ENCODE measurements around the gene HDAC10.
A peak's percentile ranks its signal among the peaks of the same experiment; 100 is the strongest.
"Not testable (repeated sequence)": the region's sequence is repeated elsewhere in the genome, so short reads cannot be mapped to it uniquely, and the experiment has no call there.

Gene HDAC10

DNA sequence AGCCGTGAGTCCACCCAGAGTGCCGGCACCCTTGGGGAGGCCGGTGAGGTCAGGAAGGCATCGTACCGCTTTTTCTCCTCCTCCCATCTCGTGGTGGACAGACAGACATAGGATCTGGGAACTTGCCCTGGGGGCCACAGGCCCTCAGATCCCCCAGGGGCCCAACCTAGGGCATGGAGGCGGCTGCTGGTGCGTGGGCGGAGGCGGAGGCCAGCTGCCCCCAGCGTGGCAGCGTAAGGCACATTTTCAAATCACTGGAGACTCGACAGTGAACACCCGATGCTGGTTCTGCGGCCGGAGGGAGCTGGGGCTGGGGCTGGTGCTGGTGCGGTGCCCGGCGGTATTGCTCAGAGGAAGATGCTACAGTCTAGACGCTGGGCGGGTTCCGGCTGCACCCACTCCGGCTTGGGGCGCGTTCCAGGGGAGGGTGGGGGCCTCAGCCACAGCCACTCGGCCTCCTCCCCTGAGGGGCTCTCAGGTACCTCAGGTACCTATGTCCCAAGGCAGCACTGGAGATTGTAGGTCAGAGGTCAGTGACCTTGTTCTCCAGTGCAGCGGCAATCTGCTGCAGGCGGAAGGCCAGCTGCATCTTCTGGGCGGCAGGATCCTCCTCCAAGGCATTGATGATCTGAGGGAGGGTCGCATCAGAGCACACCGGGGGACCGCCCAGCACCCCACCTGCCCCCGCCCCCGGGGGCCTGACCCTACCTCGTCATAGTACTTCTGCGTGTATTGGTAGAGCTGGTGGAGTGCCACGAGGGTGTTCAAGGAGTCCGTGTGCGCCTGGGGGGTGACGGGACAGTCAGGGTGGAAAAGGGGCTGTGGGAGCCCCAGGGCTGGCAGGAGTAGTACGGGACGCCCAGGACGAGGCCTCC, 24.4 kb upstream of the HDAC10 start:
- Histone ChIP-seq H3K27me3 (ENCODE audit: control insufficient read depth in 1 of 2, insufficient read depth in 2 of 2, low read length in 2 of 2) (peaks cover 0 to 10% of the 10 kb centered on the region in 2 donors), H3K36me3 (ENCODE audit: control insufficient read depth in 2 of 2, insufficient read depth in 2 of 2, low read length in 2 of 2) (peaks cover 31% of the 10 kb centered on the region in 2 donors), H3K4me3 (ENCODE audit: low read length in 2 of 2) (no peak overlapping the region), H3K27ac (ENCODE audit: low read length) (peak overlapping the region; percentile 6), H3K4me1 (ENCODE audit: control insufficient read depth, insufficient read depth, low read length) (peaks cover 25% of the 10 kb centered on the region), H3K9me3 (ENCODE audit: control insufficient read depth in 2 of 2, low read length in 2 of 2) (no peaks in the 10 kb centered on the region), H3K9ac (ENCODE audit: low read length in 2 of 2) (no peak overlapping the region)

DNA sequence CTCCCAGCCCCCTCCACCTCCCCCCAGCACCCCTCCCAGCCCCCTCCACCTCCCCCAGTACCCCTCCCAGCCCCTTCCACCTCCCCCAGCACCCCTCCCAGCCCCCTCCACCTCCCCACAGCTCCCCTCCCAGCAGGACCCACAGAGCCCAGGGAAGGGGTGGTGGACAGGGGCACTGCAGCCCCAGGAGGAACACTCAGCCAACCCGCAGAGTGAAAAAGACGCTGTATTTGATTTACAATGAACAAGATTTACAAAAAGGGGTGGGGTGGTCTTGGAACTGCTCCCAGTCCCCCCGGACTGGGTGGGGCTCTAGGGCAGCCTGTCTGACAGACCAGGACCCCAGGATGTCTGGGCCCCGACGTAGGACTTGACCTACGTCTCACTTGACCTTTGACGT, 23.7 kb upstream of the HDAC10 start:
- Histone ChIP-seq H3K27me3 (ENCODE audit: control insufficient read depth in 1 of 2, insufficient read depth in 2 of 2, low read length in 2 of 2) (peaks cover 0 to 10% of the 10 kb centered on the region in 2 donors), H3K4me3 (ENCODE audit: low read length in 2 of 2) (no peak overlapping the region), H3K27ac (ENCODE audit: low read length) (no peak overlapping the region), H3K4me1 (ENCODE audit: control insufficient read depth, insufficient read depth, low read length) (peaks cover 29% of the 10 kb centered on the region), H3K9me3 (ENCODE audit: control insufficient read depth in 2 of 2, low read length in 2 of 2) (no peaks in the 10 kb centered on the region), H3K9ac (ENCODE audit: low read length in 2 of 2) (no peak overlapping the region), H3K36me3 (ENCODE audit: control insufficient read depth in 2 of 2, insufficient read depth in 2 of 2, low read length in 2 of 2) (peaks cover 28% of the 10 kb centered on the region in 2 donors)

DNA sequence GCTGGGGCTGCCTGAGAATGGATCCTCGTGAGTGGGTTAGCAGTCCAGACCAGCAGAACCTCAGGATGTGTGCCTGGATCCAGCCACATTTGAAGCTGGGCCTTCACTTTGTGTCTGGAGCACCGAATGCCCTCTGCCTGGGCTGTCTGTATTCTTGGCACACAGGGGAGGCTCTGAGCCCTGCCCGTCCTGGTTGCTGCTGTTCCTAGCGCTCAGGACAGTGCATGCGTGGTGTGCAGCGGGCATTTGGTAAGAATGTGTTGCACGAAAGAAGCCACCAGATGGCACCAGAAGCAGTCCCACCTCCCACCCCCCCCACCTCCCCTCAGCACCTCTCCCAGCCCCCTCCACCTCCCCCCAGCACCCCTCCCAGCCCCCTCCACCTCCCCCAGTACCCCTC, 23.2 kb upstream of the HDAC10 start:
- Histone ChIP-seq H3K9ac (ENCODE audit: low read length in 2 of 2) (no peak overlapping the region), H3K27ac (ENCODE audit: low read length) (no peak overlapping the region), H3K9me3 (ENCODE audit: control insufficient read depth in 2 of 2, low read length in 2 of 2) (no peaks in the 10 kb centered on the region), H3K4me1 (ENCODE audit: control insufficient read depth, insufficient read depth, low read length) (peaks cover 33% of the 10 kb centered on the region), H3K36me3 (ENCODE audit: control insufficient read depth in 2 of 2, insufficient read depth in 2 of 2, low read length in 2 of 2) (peaks cover 24% of the 10 kb centered on the region in 2 donors), H3K4me3 (ENCODE audit: low read length in 2 of 2) (no peak overlapping the region), H3K27me3 (ENCODE audit: control insufficient read depth in 1 of 2, insufficient read depth in 2 of 2, low read length in 2 of 2) (peaks cover 0 to 10% of the 10 kb centered on the region in 2 donors)

DNA sequence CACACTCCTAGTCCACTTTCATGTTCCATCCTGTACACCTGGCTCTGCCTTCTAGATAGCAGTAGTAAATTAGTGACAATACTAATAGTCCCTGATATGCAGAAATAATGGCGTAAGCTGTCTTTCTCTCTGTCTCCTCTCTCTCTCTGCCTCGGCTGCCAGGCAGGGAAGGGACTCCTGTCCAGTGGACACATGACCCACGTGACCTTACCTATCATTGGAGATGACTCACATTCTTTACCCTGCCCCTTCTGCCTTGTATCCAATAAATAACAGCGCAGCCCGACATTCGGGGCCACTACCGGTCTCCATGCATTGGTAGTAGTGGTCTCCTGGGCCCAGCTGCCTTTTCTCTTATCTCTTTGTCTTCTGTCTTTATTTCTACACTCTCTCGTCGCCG, 22.7 kb upstream of the HDAC10 start:
- Histone ChIP-seq H3K4me1 (ENCODE audit: control insufficient read depth, insufficient read depth, low read length) (peaks cover 38% of the 10 kb centered on the region), H3K36me3 (ENCODE audit: control insufficient read depth in 2 of 2, insufficient read depth in 2 of 2, low read length in 2 of 2) (peaks cover 18 to 20% of the 10 kb centered on the region in 2 donors)
- H3K9ac ChIP-seq (ENCODE audit: low read length in 2 of 2); H3K9me3 ChIP-seq (ENCODE audit: control insufficient read depth in 2 of 2, low read length in 2 of 2); H3K27ac ChIP-seq (ENCODE audit: low read length); H3K4me3 ChIP-seq (ENCODE audit: low read length in 2 of 2); H3K27me3 ChIP-seq (ENCODE audit: control insufficient read depth in 1 of 2, insufficient read depth in 2 of 2, low read length in 2 of 2): not testable (repeated sequence)

DNA sequence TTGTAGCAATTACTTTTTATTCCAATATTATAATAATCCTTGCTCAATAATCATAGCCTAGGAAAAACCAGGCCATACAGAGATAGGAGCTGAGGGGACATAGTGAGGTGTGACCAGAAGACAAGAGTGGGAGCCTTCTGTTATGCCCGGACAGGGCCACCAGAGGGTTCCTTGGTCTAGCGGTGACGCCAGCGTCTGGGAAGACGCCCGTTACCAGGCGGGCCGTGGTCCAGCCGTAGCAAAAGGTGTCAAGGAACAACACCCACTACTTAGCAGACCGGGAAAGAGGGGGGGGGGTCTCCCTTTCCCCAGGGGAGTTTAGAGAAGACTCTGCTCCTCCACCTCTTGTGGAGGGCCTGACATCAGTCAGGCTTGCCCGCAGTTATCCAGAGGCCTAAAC, 22.3 kb upstream of the HDAC10 start:
- Histone ChIP-seq H3K4me1 (ENCODE audit: control insufficient read depth, insufficient read depth, low read length) (peaks cover 42% of the 10 kb centered on the region), H3K36me3 (ENCODE audit: control insufficient read depth in 2 of 2, insufficient read depth in 2 of 2, low read length in 2 of 2) (peaks cover 15 to 16% of the 10 kb centered on the region in 2 donors)
- H3K9ac ChIP-seq (ENCODE audit: low read length in 2 of 2); H3K27ac ChIP-seq (ENCODE audit: low read length); H3K9me3 ChIP-seq (ENCODE audit: control insufficient read depth in 2 of 2, low read length in 2 of 2); H3K4me3 ChIP-seq (ENCODE audit: low read length in 2 of 2); H3K27me3 ChIP-seq (ENCODE audit: control insufficient read depth in 1 of 2, insufficient read depth in 2 of 2, low read length in 2 of 2): not testable (repeated sequence)

DNA sequence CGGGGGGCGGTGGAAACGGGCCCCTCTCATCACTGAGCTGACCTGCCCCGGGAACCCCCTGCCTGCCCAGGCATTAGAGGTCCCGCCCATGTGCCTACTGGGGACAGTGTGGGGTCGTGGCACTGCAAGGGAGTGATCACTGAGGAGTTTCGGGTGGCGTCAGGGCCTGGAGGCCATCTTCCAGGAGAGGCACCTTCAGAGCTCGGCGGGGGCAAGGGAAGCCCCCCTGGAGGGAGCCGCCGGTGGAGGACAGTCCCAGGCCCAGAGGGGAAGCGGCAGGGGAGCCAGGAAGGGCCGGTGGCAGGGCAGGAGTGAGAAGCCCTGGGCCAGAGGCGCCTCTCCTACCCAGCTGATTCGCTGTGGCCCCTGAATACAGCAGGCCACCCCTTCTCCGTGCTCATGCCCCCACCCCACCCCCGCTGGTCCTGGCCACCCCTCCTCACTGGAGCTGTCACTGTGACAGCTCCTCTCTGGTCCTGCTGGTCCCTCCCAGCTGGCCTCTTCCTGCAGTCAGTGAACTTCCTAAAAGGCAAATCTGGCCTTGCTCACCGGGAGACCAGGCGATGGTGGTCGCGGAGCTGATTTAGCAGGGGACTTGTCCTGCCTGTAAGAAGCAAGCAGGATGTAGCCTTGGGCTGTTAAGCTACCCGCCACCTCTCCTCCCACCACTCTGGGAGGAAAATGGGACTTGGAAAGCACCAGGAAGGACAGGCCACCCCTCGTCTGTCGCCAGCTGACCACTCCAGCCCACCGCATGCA, 21.2 kb upstream of the HDAC10 start:
- Histone ChIP-seq H3K27me3 (ENCODE audit: control insufficient read depth in 1 of 2, insufficient read depth in 2 of 2, low read length in 2 of 2) (peaks cover 0 to 10% of the 10 kb centered on the region in 2 donors), H3K9me3 (ENCODE audit: control insufficient read depth in 2 of 2, low read length in 2 of 2) (no peaks in the 10 kb centered on the region), H3K4me3 (ENCODE audit: low read length in 2 of 2) (peak overlapping the region in 1 of 2 donors; percentile 29), H3K9ac (ENCODE audit: low read length in 2 of 2) (no peak overlapping the region), H3K27ac (ENCODE audit: low read length) (no peak overlapping the region), H3K36me3 (ENCODE audit: control insufficient read depth in 2 of 2, insufficient read depth in 2 of 2, low read length in 2 of 2) (peaks cover 5% of the 10 kb centered on the region in 2 donors), H3K4me1 (ENCODE audit: control insufficient read depth, insufficient read depth, low read length) (peaks cover 49% of the 10 kb centered on the region)

DNA sequence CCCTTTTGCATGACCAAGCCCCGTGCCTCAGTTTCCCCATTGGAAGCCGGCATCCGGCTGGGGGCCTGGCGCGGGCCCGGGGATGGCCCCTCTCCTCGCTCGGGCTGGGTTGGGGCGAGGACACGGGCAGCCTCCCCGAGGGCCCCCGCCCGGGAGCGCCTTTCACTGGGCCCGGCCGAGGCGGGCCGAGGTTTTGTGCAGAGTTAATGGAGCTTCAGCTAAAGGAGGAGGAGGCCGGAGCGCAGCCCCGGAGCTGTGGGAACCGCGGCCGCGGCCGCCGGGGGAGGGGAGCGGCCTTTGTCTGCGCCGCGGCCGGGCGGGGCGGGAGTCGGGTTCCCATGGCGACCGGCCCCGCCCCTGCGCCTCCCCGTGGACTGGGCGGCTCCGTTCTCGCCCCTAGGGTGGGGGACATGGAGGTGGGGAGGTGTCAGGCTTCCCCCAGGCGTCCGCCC, 20.5 kb upstream of the HDAC10 start:
- Histone ChIP-seq H3K9ac (ENCODE audit: low read length in 2 of 2) (no peak overlapping the region), H3K9me3 (ENCODE audit: control insufficient read depth in 2 of 2, low read length in 2 of 2) (no peaks in the 10 kb centered on the region), H3K27me3 (ENCODE audit: control insufficient read depth in 1 of 2, insufficient read depth in 2 of 2, low read length in 2 of 2) (peaks cover 0 to 10% of the 10 kb centered on the region in 2 donors), H3K4me1 (ENCODE audit: control insufficient read depth, insufficient read depth, low read length) (peaks cover 55% of the 10 kb centered on the region), H3K36me3 (ENCODE audit: control insufficient read depth in 2 of 2, insufficient read depth in 2 of 2, low read length in 2 of 2) (peaks cover 4 to 5% of the 10 kb centered on the region in 2 donors), H3K27ac (ENCODE audit: low read length) (no peak overlapping the region), H3K4me3 (ENCODE audit: low read length in 2 of 2) (peak overlapping the region in 1 of 2 donors; percentile 70)

DNA sequence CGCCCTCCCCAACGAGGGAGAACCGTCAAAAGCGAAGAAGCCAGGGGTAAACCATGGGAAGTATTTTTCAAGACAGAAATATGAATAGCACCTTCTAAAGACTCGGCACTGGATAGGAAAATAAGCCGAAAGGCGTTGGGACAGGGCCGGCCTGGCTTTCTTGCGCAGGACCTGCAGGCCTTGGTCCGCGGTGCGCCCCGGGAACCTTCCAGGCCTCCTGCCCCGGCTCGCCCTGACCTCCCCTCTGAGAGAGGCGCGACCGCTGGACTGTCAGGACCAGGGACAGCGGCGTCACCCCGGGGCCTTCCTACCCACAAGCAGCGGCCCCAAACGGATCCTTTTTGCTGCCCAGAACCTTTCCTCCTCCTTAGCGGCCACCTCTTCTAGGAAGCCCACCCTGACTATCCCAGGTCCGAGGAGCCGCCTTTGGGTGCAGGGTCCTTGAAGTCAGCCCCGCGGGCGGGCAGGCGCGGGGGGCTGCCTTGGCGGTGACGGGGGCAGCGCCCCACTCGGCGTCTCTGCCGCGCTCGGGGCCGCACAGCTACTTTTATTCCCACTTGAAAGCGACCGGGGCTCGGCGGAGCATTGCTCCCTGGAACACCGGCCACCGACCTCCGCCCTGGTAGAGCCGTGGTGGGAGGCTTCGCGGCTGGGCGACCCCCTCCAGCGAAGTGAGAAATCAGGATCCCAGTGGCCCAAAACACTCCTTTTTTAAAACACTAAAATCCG, 19.8 kb upstream of the HDAC10 start:
- Histone ChIP-seq H3K9me3 (ENCODE audit: control insufficient read depth in 2 of 2, low read length in 2 of 2) (no peaks in the 10 kb centered on the region), H3K27me3 (ENCODE audit: control insufficient read depth in 1 of 2, insufficient read depth in 2 of 2, low read length in 2 of 2) (peaks cover 0 to 10% of the 10 kb centered on the region in 2 donors), H3K4me3 (ENCODE audit: low read length in 2 of 2) (peak overlapping the region; percentile 60 to 70), H3K36me3 (ENCODE audit: control insufficient read depth in 2 of 2, insufficient read depth in 2 of 2, low read length in 2 of 2) (peaks cover 0 to 2% of the 10 kb centered on the region in 2 donors), H3K27ac (ENCODE audit: low read length) (peak overlapping the region; percentile 11), H3K9ac (ENCODE audit: low read length in 2 of 2) (peak overlapping the region in 1 of 2 donors; percentile 22), H3K4me1 (ENCODE audit: control insufficient read depth, insufficient read depth, low read length) (peaks cover 55% of the 10 kb centered on the region)

DNA sequence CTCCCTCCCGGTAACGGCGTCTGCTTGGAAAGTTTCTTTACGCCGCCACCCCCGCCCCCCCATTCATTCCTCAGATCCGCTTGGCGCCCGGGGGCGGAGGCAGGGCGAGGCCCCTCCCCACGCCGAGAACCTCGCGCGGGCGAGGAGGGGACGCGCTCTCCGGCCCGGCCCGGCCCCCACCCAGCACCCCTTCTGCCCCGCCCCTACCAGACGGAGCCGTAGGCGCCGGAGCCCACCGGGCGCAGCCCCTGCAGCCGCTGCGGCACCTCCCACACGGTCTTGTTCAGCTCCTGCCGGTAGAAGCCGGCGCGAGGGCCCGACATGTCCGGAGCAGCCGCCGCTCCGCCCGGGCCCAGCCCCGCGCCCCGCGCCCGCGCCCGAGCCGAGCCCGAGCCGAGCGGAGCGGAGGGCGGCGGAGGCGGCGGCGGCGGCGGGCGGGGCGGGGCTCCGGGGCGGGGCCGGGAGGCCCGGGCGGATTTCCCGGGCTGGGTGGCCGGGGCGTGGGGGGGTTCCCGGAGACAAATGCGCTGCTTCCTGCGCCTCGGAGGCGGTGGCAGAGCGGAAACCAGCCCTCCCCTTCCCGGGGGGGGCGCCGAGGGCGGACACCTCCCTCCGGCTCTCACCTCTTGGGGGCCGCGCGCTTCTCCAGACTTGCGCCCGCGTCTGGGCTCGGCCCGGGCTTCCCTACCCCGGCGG, 19.1 kb upstream of the HDAC10 start, which contains the start of gene MAPK11:
TSS of gene MAPK11 (minus strand) at position 411 of the 696 bp plus-strand sequence. CDS start at position 323, 88 bp downstream.
- Histone ChIP-seq H3K36me3 (ENCODE audit: control insufficient read depth in 2 of 2, insufficient read depth in 2 of 2, low read length in 2 of 2) (peaks cover 0 to 2% of the 10 kb centered on the region in 2 donors), H3K27me3 (ENCODE audit: control insufficient read depth in 1 of 2, insufficient read depth in 2 of 2, low read length in 2 of 2) (peaks cover 0 to 10% of the 10 kb centered on the region in 2 donors), H3K4me3 (ENCODE audit: low read length in 2 of 2) (peak within 1 kb of the TSS; percentile 60 to 70), H3K27ac (ENCODE audit: low read length) (peak within 1 kb of the TSS; percentile 37), H3K9me3 (ENCODE audit: control insufficient read depth in 2 of 2, low read length in 2 of 2) (no peaks in the 10 kb centered on the region), H3K4me1 (ENCODE audit: control insufficient read depth, insufficient read depth, low read length) (peaks cover 53% of the 10 kb centered on the region), H3K9ac (ENCODE audit: low read length in 2 of 2) (peak within 1 kb of the TSS in 1 of 2 donors; percentile 22)

DNA sequence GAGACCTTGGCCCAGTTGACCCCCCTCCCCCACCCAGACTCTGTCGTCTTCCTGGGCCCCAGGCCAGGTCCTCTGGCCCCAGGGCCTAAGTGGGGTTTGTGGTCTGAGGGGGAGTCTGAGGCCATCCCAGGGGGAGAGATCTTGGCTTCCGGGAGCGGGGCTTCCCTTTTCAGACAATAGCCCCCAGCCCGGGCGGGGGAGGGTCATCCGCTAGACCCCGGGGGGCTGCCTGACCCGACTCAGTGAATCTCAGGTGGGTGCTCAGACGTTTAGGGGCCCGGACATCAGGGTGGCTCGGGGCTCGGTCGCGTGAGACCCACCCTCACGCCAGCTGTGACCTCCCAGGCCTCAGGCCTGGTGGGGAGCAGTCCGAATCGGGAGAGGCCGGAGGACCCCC, 18.5 kb upstream of the HDAC10 start:
- Histone ChIP-seq H3K27ac (ENCODE audit: low read length) (peak overlapping the region; percentile 37), H3K9ac (ENCODE audit: low read length in 2 of 2) (no peak overlapping the region), H3K9me3 (ENCODE audit: control insufficient read depth in 2 of 2, low read length in 2 of 2) (no peaks in the 10 kb centered on the region), H3K4me1 (ENCODE audit: control insufficient read depth, insufficient read depth, low read length) (peaks cover 53% of the 10 kb centered on the region), H3K27me3 (ENCODE audit: control insufficient read depth in 1 of 2, insufficient read depth in 2 of 2, low read length in 2 of 2) (peaks cover 0 to 10% of the 10 kb centered on the region in 2 donors), H3K4me3 (ENCODE audit: low read length in 2 of 2) (peak overlapping the region in 1 of 2 donors; percentile 57), H3K36me3 (ENCODE audit: control insufficient read depth in 2 of 2, insufficient read depth in 2 of 2, low read length in 2 of 2) (no peaks in the 10 kb centered on the region)
